Activated gamma-delta T cell (primary cell): ENCODE results near the gene RNF222.

Experiments used
- DNase-seq: peaks from one replicate; lab custom pipeline; 2025; lab: John Stamatoyannopoulos, UW

RNF222 gene

GRCh38 chr17:8345052-8345690, 52.5 kb downstream of the RNF222 start:
- DNase-seq = no peak

DNA sequence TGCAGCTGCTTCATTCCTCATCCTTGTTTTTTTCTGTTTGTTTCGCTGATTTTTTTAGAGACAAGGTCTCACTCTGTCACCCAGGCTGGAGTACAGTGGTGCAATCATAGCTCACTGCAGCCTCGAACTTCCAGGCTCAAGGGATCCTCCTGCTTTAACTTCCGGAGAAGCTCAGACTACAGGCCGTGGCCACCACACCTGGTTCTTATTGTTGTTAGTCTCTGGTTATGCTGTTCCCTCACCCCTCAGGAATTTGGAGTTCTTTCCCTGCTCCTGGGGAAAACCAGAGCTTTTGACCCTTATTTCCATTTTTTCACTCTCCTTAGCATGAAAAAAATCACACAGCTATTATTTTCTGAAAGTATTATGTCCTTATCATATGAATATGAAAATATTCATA, 56.2 kb downstream of the RNF222 start:
- no peak for DNase-seq
